HCT116 (cell line): ENCODE data around the gene SLC27A2. TPM values are rescaled to one million over a fixed set of nuclear protein-coding genes. Genes with fewer than 3 reads are reported as not detected.

ENCODE experiments used
- ATAC-seq: fragments of 200-7000 bp; cut with Tn5 transposase; 2 replicates; pipeline ENCODE4 v1.9.1; 2020; ENCODE audit warnings: mild to moderate bottlenecking, moderate library complexity
- BruUV-seq: library from RNA; stranded (reverse); fragments of 400-500 nt; replicated peaks from 2 replicates; lab custom pipeline; 2021; lab: Mats Ljungman, UMichigan
- CTCF ChIA-PET: fragments of 300-600 bp; sonication (Branson Sonifier 250); formaldehyde crosslinking; loops from one replicate; lab custom pipeline; 2021; ENCODE audit warnings: antibody characterized with exemption; lab: Charles Lee
- POLR2A ChIA-PET: fragments of 300-600, 350-600 bp; sonication (Branson Sonifier 250); formaldehyde crosslinking; loops from one replicate; lab custom pipeline; 2021; ENCODE audit warnings: antibody characterized with exemption; lab: Charles Lee
- RAD21 ChIA-PET, 2 experiments: fragments of 300-600 bp; sonication (Branson Sonifier 250); formaldehyde crosslinking; loops; one replicate each; lab custom pipeline; 2023; ENCODE audit warnings: low total read pairs in 2 of 2; ENCODE audit not compliant: uncharacterized antibody in 2 of 2, unreplicated experiment in 2 of 2, low non-redundant PET in 1 of 2; lab: Charles Lee
- DNase-seq: peaks from one replicate; pipeline ENCODE4 v3.0.0-alpha.2; 2010; ENCODE audit warnings: low read depth, low spot score
- H2AFZ ChIP-seq: fragments of 200-600 bp; shearing (Covaris generic), sonication (generic); 2 replicates; pipeline ENCODE4 v1.6.1; 2017; ENCODE audit warnings: low read depth, mixed run types, mixed read lengths, antibody characterized with exemption, low read length; ENCODE audit not compliant: poor library complexity, severe bottlenecking
- H3K27ac ChIP-seq: 2 replicates; pipeline ENCODE4 v1.5.1; 2012; ENCODE audit warnings: low read depth, low read length
- H3K27me3 ChIP-seq: fragments of 200-600 bp; sonication (generic); 2 replicates; pipeline ENCODE4 v1.6.1; 2016; ENCODE audit warnings: mixed run types, low read length, mixed read lengths; ENCODE audit not compliant: insufficient read depth
- H3K36me3 ChIP-seq, 2 experiments: fragments of 200-500 bp in 1 of 2; fragments of 200-600 bp in 1 of 2; sonication (Bioruptor generic) in 1 of 2; sonication (generic) in 1 of 2; 2 replicates each; pipeline versions ENCODE4 v1.5.1 to v1.6.1; 2014 to 2016; ENCODE audit warnings: low read length in 2 of 2, inconsistent platforms in 1 of 2, mixed read lengths in 1 of 2, mixed run types in 1 of 2; ENCODE audit not compliant: insufficient read depth in 2 of 2, control insufficient read depth in 1 of 2
- H3K4me1 ChIP-seq, 2 experiments: fragments of 200-600 bp in 1 of 2; sonication (generic) in 1 of 2; 2 replicates each; pipeline versions ENCODE4 v1.5.1 to v1.6.1; 2012 to 2017; ENCODE audit warnings: low read length in 2 of 2, inconsistent platforms in 1 of 2, mild to moderate bottlenecking in 1 of 2, mixed read lengths in 1 of 2, mixed run types in 1 of 2, moderate library complexity in 1 of 2; ENCODE audit not compliant: insufficient read depth in 2 of 2, control insufficient read depth in 1 of 2
- H3K4me2 ChIP-seq: fragments of 200-600 bp; sonication (generic); 2 replicates; pipeline ENCODE4 v1.6.1; 2017; ENCODE audit warnings: mixed run types, low read length, mixed read lengths
- H3K4me3 ChIP-seq, 2 experiments: fragments of 200-600 bp in 1 of 2; sonication (generic) in 1 of 2; replicated peaks in 1 of 2; 2 replicates each; pipeline ENCODE4 v1.5.1; 2011 to 2016; ENCODE audit warnings: low read length in 2 of 2, control low read depth in 1 of 2, low read depth in 1 of 2, mild to moderate bottlenecking in 1 of 2, mixed read lengths in 1 of 2, mixed run types in 1 of 2
- H3K79me2 ChIP-seq: fragments of 200-600 bp; sonication (generic); 2 replicates; pipeline ENCODE4 v1.6.1; 2017; ENCODE audit warnings: mild to moderate bottlenecking, mixed run types, low read length, moderate library complexity, mixed read lengths; ENCODE audit not compliant: insufficient read depth
- H3K9ac ChIP-seq: fragments of 200-600 bp; sonication (generic); 2 replicates; pipeline ENCODE4 v1.6.1; 2016; ENCODE audit warnings: low read length, mixed read lengths
- H3K9me2 ChIP-seq: fragments of 200-600 bp; sonication (generic), shearing (Covaris generic); 2 replicates; pipeline ENCODE4 v1.6.1; 2017; ENCODE audit warnings: mixed run types, mild to moderate bottlenecking, moderate library complexity; ENCODE audit not compliant: insufficient read depth
- H3K9me3 ChIP-seq, 2 experiments: fragments of 200-500 bp in 1 of 2; fragments of 200-600 bp in 1 of 2; sonication (Bioruptor generic) in 1 of 2; sonication (generic) in 1 of 2; 2 replicates each; pipeline ENCODE4 v1.6.1; 2014 to 2017; ENCODE audit warnings: low read length in 2 of 2, mixed read lengths in 2 of 2, inconsistent platforms in 1 of 2, low read depth in 1 of 2, mild to moderate bottlenecking in 1 of 2, mixed run types in 1 of 2, moderate library complexity in 1 of 2; ENCODE audit not compliant: control insufficient read depth in 1 of 2, insufficient read depth in 1 of 2
- H4K20me1 ChIP-seq: fragments of 200-600 bp; sonication (generic), shearing (Covaris generic); 2 replicates; pipeline ENCODE4 v1.6.1; 2017; ENCODE audit warnings: mixed run types, mild to moderate bottlenecking, moderate library complexity; ENCODE audit not compliant: insufficient read depth
- CBX3 ChIP-seq: IDR thresholded peaks from 2 replicates; pipeline ENCODE4 v1.6.1; 2012; ENCODE audit warnings: low read depth
- CEBPB ChIP-seq: IDR thresholded peaks from 2 replicates; pipeline ENCODE4 v1.6.1; 2012; ENCODE audit warnings: low read depth
- EGR1 ChIP-seq: IDR thresholded peaks from 2 replicates; pipeline ENCODE4 v1.6.1; 2012; ENCODE audit warnings: low read depth
- ELF1 ChIP-seq: IDR thresholded peaks from 2 replicates; pipeline ENCODE4 v1.6.1; 2012; ENCODE audit warnings: low read depth, borderline replicate concordance
- EZH2 ChIP-seq: fragments of 200-600 bp; sonication (generic); IDR thresholded peaks from 2 replicates; pipeline ENCODE4 v1.6.1; 2017; ENCODE audit warnings: antibody characterized with exemption, mixed run types
- EZH2phosphoT487 ChIP-seq: fragments of 200-600 bp; IDR thresholded peaks from 2 replicates; pipeline ENCODE4 v1.6.1; 2018; ENCODE audit warnings: antibody characterized with exemption, borderline replicate concordance
- JUND ChIP-seq: IDR thresholded peaks from 2 replicates; pipeline ENCODE4 v1.6.1; 2012
- POLR2A ChIP-seq: IDR thresholded peaks from 2 replicates; pipeline ENCODE4 v1.7.0; 2011; ENCODE audit warnings: borderline replicate concordance; ENCODE audit not compliant: insufficient read depth, insufficient read length; ENCODE audit errors: extremely low read depth
- RAD21 ChIP-seq: IDR thresholded peaks from 2 replicates; pipeline ENCODE4 v1.6.1; 2012; ENCODE audit warnings: low read depth, mild to moderate bottlenecking
- REST ChIP-seq: IDR thresholded peaks from 2 replicates; pipeline ENCODE4 v1.6.1; 2012; ENCODE audit warnings: low read depth
- SIN3A ChIP-seq: IDR thresholded peaks from 2 replicates; pipeline ENCODE4 v1.6.1; 2012; ENCODE audit warnings: low read depth
- SRF ChIP-seq: IDR thresholded peaks from 2 replicates; pipeline ENCODE4 v1.6.1; 2012; ENCODE audit warnings: low read depth
- TCF7L2 ChIP-seq: IDR thresholded peaks from 2 replicates; pipeline ENCODE4 v1.7.0; 2011; ENCODE audit warnings: borderline replicate concordance, inconsistent platforms; ENCODE audit not compliant: insufficient read depth, insufficient read length; ENCODE audit errors: extremely low read depth
- ZFX ChIP-seq: fragments of 450-650 bp; IDR thresholded peaks from 2 replicates; pipeline ENCODE4 v1.6.1; 2017
- ZNF274 ChIP-seq: fragments of 200-500 bp; sonication (Bioruptor generic); IDR thresholded peaks from 2 replicates; pipeline ENCODE4 v1.6.1; 2014; ENCODE audit warnings: mild to moderate bottlenecking, low read depth, low read length, inconsistent platforms
- intact Hi-C: fragments of 100-400 bp; cut with micrococcal nuclease; formaldehyde crosslinking; loops from 2 replicates; pipeline ENCODE4 v1.10.0; 2022
- total RNA-seq: library from RNA; stranded (reverse); gene quantifications from one replicate; pipeline ENCODE4 v1.2.1, GENCODE V29; 2021; ENCODE audit not compliant: unreplicated experiment
- TF ChIP-seq, protein P1 (sequence below): IDR thresholded peaks from 2 replicates; pipeline ENCODE4 v1.6.1; 2012
- TF ChIP-seq, protein P2 (sequence below), 3 experiments: fragments of 200-600 bp in 1 of 3; sonication (generic) in 1 of 3; IDR thresholded peaks in 2 of 3; conservative IDR thresholded peaks in 1 of 3; 2 replicates each; pipeline ENCODE4 v1.5.1; 2012 to 2017; ENCODE audit warnings: low read depth in 2 of 3, low read length in 2 of 3, antibody characterized with exemption in 1 of 3, borderline replicate concordance in 1 of 3, control low read depth in 1 of 3, mild to moderate bottlenecking in 1 of 3, mixed read lengths in 1 of 3, mixed run types in 1 of 3, moderate library complexity in 1 of 3; ENCODE audit not compliant: insufficient read depth in 1 of 3
- TF ChIP-seq, protein P3 (sequence below): IDR thresholded peaks from 2 replicates; pipeline ENCODE4 v1.6.1; 2011; ENCODE audit warnings: mild to moderate bottlenecking, low read length, moderate library complexity; ENCODE audit not compliant: insufficient replicate concordance; ENCODE audit errors: extremely low read depth

The SLC27A2 gene
- total RNA-seq, 1 experiment from 2014 or later = 14.0 TPM

DNA sequence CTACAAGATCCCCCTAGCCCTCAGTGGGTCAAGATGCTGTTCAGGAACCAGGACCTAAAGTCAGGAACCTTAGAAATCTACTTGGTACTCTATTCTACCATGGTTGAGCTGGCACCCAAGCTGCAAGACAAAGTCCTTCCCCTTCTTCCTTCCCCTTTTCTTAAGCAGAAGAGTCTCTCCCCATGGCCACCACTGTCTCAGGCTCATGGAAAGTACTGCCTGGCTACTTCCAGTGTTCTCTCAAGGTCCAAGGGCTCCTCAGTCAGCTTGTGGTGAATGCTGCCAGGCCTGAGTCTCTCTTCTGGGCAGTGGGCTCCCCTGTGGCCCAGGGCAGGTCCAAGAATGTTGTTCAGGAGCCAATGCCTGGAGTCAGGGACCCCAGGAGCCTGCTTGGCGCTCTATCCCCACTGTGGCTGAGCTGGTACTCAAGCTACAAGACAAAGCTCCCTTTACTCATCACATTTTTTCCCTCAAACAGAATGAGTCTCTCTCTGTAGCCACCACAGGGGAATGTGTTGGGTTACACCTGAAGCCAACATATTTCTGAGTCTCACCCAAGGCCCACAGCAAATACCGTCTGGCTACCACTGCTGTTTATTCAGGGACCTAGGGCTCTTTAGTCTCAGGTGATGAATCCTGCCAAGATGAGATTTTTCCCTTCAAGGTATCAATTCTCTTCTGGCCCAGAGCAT is 18.1 kb upstream of the SLC27A2 start:
- no peak overlapping the region for H2AFZ ChIP-seq
- intact Hi-C loops = no loop called here
- ATAC-seq (0 out of 2 replicates have a peak, but pooled peaks have one; percentile 3), DNase-seq (no peak)
- H3K4me3 ChIP-seq = no peak overlapping the region; a peak in 1 of 4 replicates
- no peaks in the 10 kb centered on the region for H4K20me1 ChIP-seq
- no TSS peak for BruUV-seq
- ChIA-PET POLR2A (no interaction called here), CTCF (no interaction called here), RAD21 (no interaction called here)
- H3K79me2 ChIP-seq = no peaks in the 10 kb centered on the region
- TF ChIP-seq, protein P1, sequence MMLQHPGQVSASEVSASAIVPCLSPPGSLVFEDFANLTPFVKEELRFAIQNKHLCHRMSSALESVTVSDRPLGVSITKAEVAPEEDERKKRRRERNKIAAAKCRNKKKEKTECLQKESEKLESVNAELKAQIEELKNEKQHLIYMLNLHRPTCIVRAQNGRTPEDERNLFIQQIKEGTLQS = no peak
- TF ChIP-seq SIN3A (no peak), RAD21 (no peak), JUND (no peak), TCF7L2 (no peak), REST (no peak), CBX3 (no peak), CEBPB (no peak), EGR1 (no peak), ELF1 (no peak), ZFX (no peak), POLR2A (no peak), ZNF274 (no peak), EZH2phosphoT487 (no peak), SRF (no peak), EZH2 (no peak)
- TF ChIP-seq, protein P2, sequence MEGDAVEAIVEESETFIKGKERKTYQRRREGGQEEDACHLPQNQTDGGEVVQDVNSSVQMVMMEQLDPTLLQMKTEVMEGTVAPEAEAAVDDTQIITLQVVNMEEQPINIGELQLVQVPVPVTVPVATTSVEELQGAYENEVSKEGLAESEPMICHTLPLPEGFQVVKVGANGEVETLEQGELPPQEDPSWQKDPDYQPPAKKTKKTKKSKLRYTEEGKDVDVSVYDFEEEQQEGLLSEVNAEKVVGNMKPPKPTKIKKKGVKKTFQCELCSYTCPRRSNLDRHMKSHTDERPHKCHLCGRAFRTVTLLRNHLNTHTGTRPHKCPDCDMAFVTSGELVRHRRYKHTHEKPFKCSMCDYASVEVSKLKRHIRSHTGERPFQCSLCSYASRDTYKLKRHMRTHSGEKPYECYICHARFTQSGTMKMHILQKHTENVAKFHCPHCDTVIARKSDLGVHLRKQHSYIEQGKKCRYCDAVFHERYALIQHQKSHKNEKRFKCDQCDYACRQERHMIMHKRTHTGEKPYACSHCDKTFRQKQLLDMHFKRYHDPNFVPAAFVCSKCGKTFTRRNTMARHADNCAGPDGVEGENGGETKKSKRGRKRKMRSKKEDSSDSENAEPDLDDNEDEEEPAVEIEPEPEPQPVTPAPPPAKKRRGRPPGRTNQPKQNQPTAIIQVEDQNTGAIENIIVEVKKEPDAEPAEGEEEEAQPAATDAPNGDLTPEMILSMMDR (IDR thresholded peaks at IDR 0.05 in 2 of 3, conservative IDR thresholded peaks at IDR 0.05 in 1 of 3; ENCODE audit: borderline replicate concordance in 1 of 3, insufficient read depth in 1 of 3, low read depth in 2 of 3, low read length in 2 of 3) = no peak
- TF ChIP-seq, protein P3, sequence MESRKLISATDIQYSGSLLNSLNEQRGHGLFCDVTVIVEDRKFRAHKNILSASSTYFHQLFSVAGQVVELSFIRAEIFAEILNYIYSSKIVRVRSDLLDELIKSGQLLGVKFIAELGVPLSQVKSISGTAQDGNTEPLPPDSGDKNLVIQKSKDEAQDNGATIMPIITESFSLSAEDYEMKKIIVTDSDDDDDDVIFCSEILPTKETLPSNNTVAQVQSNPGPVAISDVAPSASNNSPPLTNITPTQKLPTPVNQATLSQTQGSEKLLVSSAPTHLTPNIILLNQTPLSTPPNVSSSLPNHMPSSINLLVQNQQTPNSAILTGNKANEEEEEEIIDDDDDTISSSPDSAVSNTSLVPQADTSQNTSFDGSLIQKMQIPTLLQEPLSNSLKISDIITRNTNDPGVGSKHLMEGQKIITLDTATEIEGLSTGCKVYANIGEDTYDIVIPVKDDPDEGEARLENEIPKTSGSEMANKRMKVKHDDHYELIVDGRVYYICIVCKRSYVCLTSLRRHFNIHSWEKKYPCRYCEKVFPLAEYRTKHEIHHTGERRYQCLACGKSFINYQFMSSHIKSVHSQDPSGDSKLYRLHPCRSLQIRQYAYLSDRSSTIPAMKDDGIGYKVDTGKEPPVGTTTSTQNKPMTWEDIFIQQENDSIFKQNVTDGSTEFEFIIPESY = no peak
- H3K9me2 ChIP-seq = no peaks in the 10 kb centered on the region
- H3K4me2 ChIP-seq = peak overlapping the region; percentile 68
- H3K9me3 ChIP-seq = no peaks in the 10 kb centered on the region
- no peak overlapping the region for H3K9ac ChIP-seq
- no peaks in the 10 kb centered on the region for H3K27me3 ChIP-seq
- H3K27ac ChIP-seq = peak overlapping the region; percentile 58; the same call in 1 of the 2 replicates
- H3K36me3 ChIP-seq = no peaks in the 10 kb centered on the region
- peaks cover 10 to 38% of the 10 kb centered on the region in 2 experiments for H3K4me1 ChIP-seq
